HEK293T (cell line): ENCODE measurements around the gene TEC.

ENCODE experiments used
- HDGF ChIP-seq: fragments of 450-650 bp; IDR thresholded peaks from 2 replicates; pipeline ENCODE4 v1.6.1; 2017; ENCODE audit warnings: antibody characterized with exemption, borderline replicate concordance
- ZNF384 ChIP-seq: fragments of 450-650 bp; IDR thresholded peaks from 2 replicates; pipeline ENCODE4 v1.6.1; 2016

DNA sequence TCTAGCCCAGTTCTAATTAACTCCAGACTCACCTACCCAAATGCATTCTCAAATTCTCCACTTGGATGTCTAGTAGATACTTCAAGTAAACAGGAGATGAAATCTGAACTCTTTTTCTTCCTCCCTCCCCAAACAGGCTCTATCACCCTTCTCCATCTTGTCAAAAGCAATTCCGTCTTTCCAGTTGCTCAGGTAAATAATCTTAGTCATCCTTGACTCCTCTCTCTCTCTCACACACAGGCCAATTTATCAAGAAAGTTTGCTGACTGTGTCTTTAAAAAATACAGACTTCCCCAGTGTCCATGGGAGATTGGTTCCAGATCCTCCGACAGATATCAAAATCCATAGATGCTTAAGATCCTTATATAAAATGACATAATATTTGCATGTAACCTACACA is 148.5 kb downstream of the TEC start:
- TF ChIP-seq ZNF384 (no peak), HDGF (no peak)
